Mononuclear cell (primary cell): ENCODE results near the gene PVRIG. TPM values are rescaled to one million over a fixed set of nuclear protein-coding genes. Genes with fewer than 3 reads are reported as not detected.
"Not testable (repeated sequence)": the region's sequence is repeated elsewhere in the genome, so short reads cannot be mapped to it uniquely, and the experiment has no call there.

Experiments
- H3K27me3 ChIP-seq: 2 replicates; pipeline ENCODE4 v1.6.0; 2011; ENCODE audit warnings: low read length, control low read depth; ENCODE audit not compliant: insufficient read depth
- H3K4me1 ChIP-seq: 2 replicates; pipeline ENCODE4 v1.5.1; 2011; ENCODE audit warnings: mild to moderate bottlenecking, low read length, control low read depth; ENCODE audit not compliant: insufficient read depth
- H3K4me3 ChIP-seq: 2 replicates; pipeline ENCODE4 v1.5.1; 2011; ENCODE audit warnings: mild to moderate bottlenecking, low read length, moderate library complexity
- H3K9me3 ChIP-seq: 2 replicates; pipeline ENCODE4 v1.5.1; 2011; ENCODE audit warnings: low read depth, mild to moderate bottlenecking, control low read depth, low read length
- total RNA-seq: library from RNA; depleted of rRNA; stranded (reverse); fragments of >200 nt; gene quantifications from one replicate; pipeline ENCODE4 v1.2.3, GENCODE V29; 2012

PVRIG gene
- total RNA-seq, 1 donor = 13.9 TPM

- H3K9me3 ChIP-seq = not testable (repeated sequence)
Measured at GRCh38 chr7:100270046-100270918, 50.5 kb downstream of the PVRIG start.

More at GRCh38 chr7:100270046-100270918, 50.5 kb downstream of the PVRIG start:
- H3K4me1 ChIP-seq = peaks cover 16% of the 10 kb centered on the region
- not testable (repeated sequence) for H3K27me3 ChIP-seq, H3K4me3 ChIP-seq

Other genes with a start within 250 kb of the PVRIG start
- not detected for gene AZGP1, start 243.9 kb upstream of the PVRIG start, total RNA-seq
- gene ZKSCAN1, start 204.4 kb upstream of the PVRIG start, total RNA-seq = 41.3 TPM
- 2.0 TPM for gene ZSCAN21, start 170.2 kb upstream of the PVRIG start, total RNA-seq
- gene ZNF3, start 138.2 kb upstream of the PVRIG start, total RNA-seq = 37.4 TPM
- gene COPS6, start 131.0 kb upstream of the PVRIG start, total RNA-seq = 18.4 TPM
- gene MCM7, start 118.6 kb upstream of the PVRIG start, total RNA-seq = 33.8 TPM
- gene AP4M1, start 118.3 kb upstream of the PVRIG start, total RNA-seq = 2.8 TPM
- gene TAF6, start 100.6 kb upstream of the PVRIG start, total RNA-seq = 16.1 TPM
- 13.3 TPM for gene CNPY4, start 100.3 kb upstream of the PVRIG start, total RNA-seq
- 1.5 TPM for gene MBLAC1, start 93.0 kb upstream of the PVRIG start, total RNA-seq
- 102 TPM for gene LAMTOR4, start 71.0 kb upstream of the PVRIG start, total RNA-seq
- gene TRAPPC14, start 61.2 kb upstream of the PVRIG start, total RNA-seq = 19.1 TPM
- 1.8 TPM for gene GAL3ST4, start 51.3 kb upstream of the PVRIG start, total RNA-seq
- 2.3 TPM for gene GPC2, start 42.6 kb upstream of the PVRIG start, total RNA-seq
- gene STAG3, start 42.0 kb upstream of the PVRIG start, total RNA-seq = 6.7 TPM
- gene SPDYE3, start 87.8 kb downstream of the PVRIG start, total RNA-seq = under 0.01 TPM
- gene PILRB, start 138.2 kb downstream of the PVRIG start, total RNA-seq = 26.6 TPM
- gene PILRA, start 153.5 kb downstream of the PVRIG start, total RNA-seq = 56.7 TPM
- gene ZCWPW1, start 208.8 kb downstream of the PVRIG start, total RNA-seq = 3.3 TPM
- gene MEPCE, start 209.9 kb downstream of the PVRIG start, total RNA-seq = 36.7 TPM
- 12.6 TPM for gene PPP1R35, start 216.5 kb downstream of the PVRIG start, total RNA-seq
- 0.73 TPM for gene SPACDR, start 244.3 kb downstream of the PVRIG start, total RNA-seq